DND-41 (cell line): Measurements from ENCODE around the gene ZNG1A.
"Not testable (repeated sequence)": the region's sequence is repeated elsewhere in the genome, so short reads cannot be mapped to it uniquely, and the experiment has no call there.

Experiments
- EZH2 ChIP-seq: IDR thresholded peaks from 3 replicates; pipeline ENCODE4 v1.6.1; 2012; ENCODE audit warnings: borderline replicate concordance, low read depth, mild to moderate bottlenecking, moderate library complexity, low read length, inconsistent platforms; ENCODE audit not compliant: severe bottlenecking
- TF ChIP-seq, protein P1 (sequence below): IDR thresholded peaks from 2 replicates; pipeline ENCODE4 v1.5.1; 2012; ENCODE audit warnings: borderline replicate concordance, low read length, moderate library complexity, mild to moderate bottlenecking; ENCODE audit not compliant: poor library complexity, severe bottlenecking; ENCODE audit errors: extremely low read depth

DNA sequence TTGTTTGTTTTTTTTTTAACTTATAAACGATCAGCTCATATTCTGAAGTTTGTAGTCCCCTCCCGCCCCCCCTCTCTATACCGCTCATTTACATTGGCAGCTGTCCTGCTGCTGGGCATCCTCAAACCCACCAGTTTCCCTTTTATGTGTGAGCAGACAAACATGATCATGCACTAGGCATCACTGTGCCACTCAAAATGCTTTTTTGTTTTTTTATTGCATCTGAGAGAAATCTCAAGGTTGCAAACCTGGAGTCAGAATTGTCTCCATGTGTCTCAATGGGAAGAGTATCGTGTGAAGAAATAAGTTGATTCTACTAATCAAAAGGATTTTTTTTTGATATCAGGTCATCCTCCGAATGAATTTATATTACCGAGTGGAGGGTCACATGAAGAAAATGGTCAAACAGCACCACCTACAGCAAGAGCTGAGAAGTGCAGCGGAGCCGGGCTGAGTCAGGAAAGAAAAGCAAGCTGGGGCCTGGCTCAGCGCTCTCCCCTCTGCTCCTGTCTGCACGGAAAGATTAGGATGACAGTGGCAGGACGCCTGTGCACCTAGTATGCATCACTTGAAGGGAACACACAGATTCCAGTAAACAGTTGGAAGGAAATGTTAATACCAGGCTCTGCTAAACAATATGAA lies 90.3 kb downstream of the ZNG1A start:
- TF ChIP-seq, protein P1, sequence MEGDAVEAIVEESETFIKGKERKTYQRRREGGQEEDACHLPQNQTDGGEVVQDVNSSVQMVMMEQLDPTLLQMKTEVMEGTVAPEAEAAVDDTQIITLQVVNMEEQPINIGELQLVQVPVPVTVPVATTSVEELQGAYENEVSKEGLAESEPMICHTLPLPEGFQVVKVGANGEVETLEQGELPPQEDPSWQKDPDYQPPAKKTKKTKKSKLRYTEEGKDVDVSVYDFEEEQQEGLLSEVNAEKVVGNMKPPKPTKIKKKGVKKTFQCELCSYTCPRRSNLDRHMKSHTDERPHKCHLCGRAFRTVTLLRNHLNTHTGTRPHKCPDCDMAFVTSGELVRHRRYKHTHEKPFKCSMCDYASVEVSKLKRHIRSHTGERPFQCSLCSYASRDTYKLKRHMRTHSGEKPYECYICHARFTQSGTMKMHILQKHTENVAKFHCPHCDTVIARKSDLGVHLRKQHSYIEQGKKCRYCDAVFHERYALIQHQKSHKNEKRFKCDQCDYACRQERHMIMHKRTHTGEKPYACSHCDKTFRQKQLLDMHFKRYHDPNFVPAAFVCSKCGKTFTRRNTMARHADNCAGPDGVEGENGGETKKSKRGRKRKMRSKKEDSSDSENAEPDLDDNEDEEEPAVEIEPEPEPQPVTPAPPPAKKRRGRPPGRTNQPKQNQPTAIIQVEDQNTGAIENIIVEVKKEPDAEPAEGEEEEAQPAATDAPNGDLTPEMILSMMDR, result not testable (repeated sequence)
- TF ChIP-seq EZH2, result not testable (repeated sequence)
